IMR-90 (cell line): ENCODE measurements around the gene SKAP1. TPM values are rescaled to one million over a fixed set of nuclear protein-coding genes. Genes with fewer than 3 reads are reported as not detected.

Experiments used
- ATAC-seq: fragments of 200-7000 bp; cut with Tn5 transposase; 2 replicates; pipeline ENCODE4 v1.9.1; 2020; ENCODE audit warnings: low read depth, mild to moderate bottlenecking, moderate library complexity
- BruUV-seq: library from RNA; stranded (reverse); fragments of 400-500 nt; replicated peaks from 2 replicates; lab custom pipeline; 2021; lab: Mats Ljungman, UMichigan
- CTCF ChIA-PET: fragments of 300-600 bp; formaldehyde crosslinking; extraction: SDS; loops from one replicate; lab custom pipeline; 2021; ENCODE audit warnings: antibody characterized with exemption; lab: Yijun Ruan, JAX
- POLR2A ChIA-PET: fragments of 300-600 bp; sonication (Branson Sonifier 250); formaldehyde crosslinking; loops from one replicate; lab custom pipeline; 2022; ENCODE audit warnings: antibody characterized with exemption; ENCODE audit not compliant: unreplicated experiment; lab: Charles Lee
- DNase-seq: peaks from one replicate; pipeline ENCODE4 v3.0.0; 2013
- H2AFZ ChIP-seq: replicated peaks from 2 replicates; pipeline ENCODE3; 2013; ENCODE audit warnings: low read length, mild to moderate bottlenecking; ENCODE audit not compliant: poor library complexity
- H2AK5ac ChIP-seq: 2 replicates; pipeline ENCODE4 v1.6.1; 2013; ENCODE audit warnings: low read depth, low read length, inconsistent platforms
- H2AK9ac ChIP-seq: replicated peaks from 2 replicates; pipeline ENCODE3; 2013; ENCODE audit warnings: mild to moderate bottlenecking, low read depth, low read length, moderate library complexity; ENCODE audit not compliant: poor library complexity
- H2BK120ac ChIP-seq: 2 replicates; pipeline ENCODE4 v1.6.1; 2013; ENCODE audit warnings: low read depth, low read length, inconsistent platforms
- H2BK15ac ChIP-seq: 3 replicates; pipeline ENCODE4 v1.6.1; 2013; ENCODE audit warnings: low read depth, low read length, inconsistent platforms
- H2BK20ac ChIP-seq: 2 replicates; pipeline ENCODE4 v1.6.1; 2013; ENCODE audit warnings: low read depth, mild to moderate bottlenecking, inconsistent platforms, low read length, moderate library complexity
- H2BK5ac ChIP-seq: 2 replicates; pipeline ENCODE4 v1.6.1; 2013; ENCODE audit warnings: mild to moderate bottlenecking, low read depth, low read length, inconsistent platforms; ENCODE audit not compliant: poor library complexity, severe bottlenecking
- H3K14ac ChIP-seq: replicated peaks from 2 replicates; pipeline ENCODE4 v1.6.1; 2013; ENCODE audit warnings: low read depth, low read length, inconsistent platforms
- H3K18ac ChIP-seq: 2 replicates; pipeline ENCODE4 v1.6.1; 2013; ENCODE audit warnings: low read depth, low read length, control low read depth
- H3K23ac ChIP-seq: 2 replicates; pipeline ENCODE4 v1.6.1; 2013; ENCODE audit warnings: low read depth, low read length, inconsistent platforms
- H3K27ac ChIP-seq: 2 replicates; pipeline ENCODE4 v1.5.1; 2013; ENCODE audit warnings: mild to moderate bottlenecking, control low read depth, low read length; ENCODE audit not compliant: insufficient read depth
- H3K27me3 ChIP-seq: 2 replicates; pipeline ENCODE4 v1.6.1; 2013; ENCODE audit warnings: low read length; ENCODE audit not compliant: control insufficient read depth, insufficient read depth
- H3K36me3 ChIP-seq: 2 replicates; pipeline ENCODE4 v1.6.1; 2013; ENCODE audit warnings: low read length, mixed read lengths; ENCODE audit not compliant: control insufficient read depth, insufficient read depth
- H3K4ac ChIP-seq: 2 replicates; pipeline ENCODE4 v1.6.1; 2013; ENCODE audit warnings: low read depth, low read length, inconsistent platforms
- H3K4me1 ChIP-seq: 2 replicates; pipeline ENCODE4 v1.6.1; 2013; ENCODE audit warnings: low read length, mixed read lengths; ENCODE audit not compliant: control insufficient read depth, insufficient read depth
- H3K4me2 ChIP-seq: 2 replicates; pipeline ENCODE4 v1.6.1; 2013; ENCODE audit warnings: low read depth, mild to moderate bottlenecking, control low read depth, low read length, moderate library complexity
- H3K4me3 ChIP-seq: 2 replicates; pipeline ENCODE4 v1.5.1; 2013; ENCODE audit warnings: low read depth, mild to moderate bottlenecking, control low read depth, low read length, moderate library complexity; ENCODE audit not compliant: insufficient read depth
- H3K56ac ChIP-seq: 2 replicates; pipeline ENCODE4 v1.6.1; 2013; ENCODE audit warnings: low read length, inconsistent platforms; ENCODE audit not compliant: insufficient read depth; ENCODE audit errors: extremely low read depth
- H3K79me1 ChIP-seq, 2 experiments: 2 replicates each; pipeline ENCODE4 v1.6.1; 2013; ENCODE audit warnings: low read length in 2 of 2, inconsistent platforms in 1 of 2, low read depth in 1 of 2
- H3K9ac ChIP-seq: 2 replicates; pipeline ENCODE4 v1.6.1; 2013; ENCODE audit warnings: low read depth, low read length, control low read depth
- H3K9me1 ChIP-seq: 2 replicates; pipeline ENCODE4 v1.6.1; 2013; ENCODE audit warnings: low read length, inconsistent platforms; ENCODE audit not compliant: insufficient read depth
- H3K9me3 ChIP-seq: 2 replicates; pipeline ENCODE4 v1.6.1; 2013; ENCODE audit warnings: low read length; ENCODE audit not compliant: control insufficient read depth, insufficient read depth
- H4K20me1 ChIP-seq: 2 replicates; pipeline ENCODE4 v1.6.1; 2013; ENCODE audit warnings: low read length, inconsistent platforms; ENCODE audit not compliant: insufficient read depth
- H4K5ac ChIP-seq: 2 replicates; pipeline ENCODE4 v1.6.1; 2013; ENCODE audit warnings: mild to moderate bottlenecking, low read depth, low read length, control low read depth
- H4K8ac ChIP-seq, 2 experiments: 2 replicates each; pipeline ENCODE4 v1.6.1; 2013; ENCODE audit warnings: low read depth in 2 of 2, low read length in 2 of 2, control low read depth in 1 of 2, inconsistent platforms in 1 of 2
- H4K91ac ChIP-seq: 2 replicates; pipeline ENCODE4 v1.6.1; 2013; ENCODE audit warnings: low read depth, low read length, inconsistent platforms; ENCODE audit not compliant: insufficient read depth
- BHLHE40 ChIP-seq: fragments of 150-350 bp; IDR thresholded peaks from 2 replicates; pipeline ENCODE4 v1.6.1; 2016; ENCODE audit warnings: mild to moderate bottlenecking, low read depth, low read length
- CEBPB ChIP-seq: IDR thresholded peaks from 2 replicates; pipeline ENCODE4 v1.6.1; 2012; ENCODE audit warnings: low read depth, low read length, improper control_type of control experiment
- CHD1 ChIP-seq: IDR thresholded peaks from 2 replicates; pipeline ENCODE4 v1.6.1; 2012; ENCODE audit warnings: low read depth, low read length, improper control_type of control experiment
- FOS ChIP-seq: fragments of 150-350 bp; IDR thresholded peaks from 2 replicates; pipeline ENCODE4 v1.6.1; 2016; ENCODE audit warnings: low read depth, low read length
- MAFK ChIP-seq: IDR thresholded peaks from 2 replicates; pipeline ENCODE4 v1.6.1; 2012; ENCODE audit warnings: low read depth, low read length, improper control_type of control experiment
- MAZ ChIP-seq: IDR thresholded peaks from 2 replicates; pipeline ENCODE4 v1.6.1; 2012; ENCODE audit warnings: low read depth, mild to moderate bottlenecking, low read length, improper control_type of control experiment, moderate library complexity, borderline replicate concordance
- MXI1 ChIP-seq: IDR thresholded peaks from 2 replicates; pipeline ENCODE4 v1.6.1; 2012; ENCODE audit warnings: low read depth, mild to moderate bottlenecking, low read length, moderate library complexity, borderline replicate concordance
- NFE2L2 ChIP-seq: fragments of 150-350 bp; IDR thresholded peaks from 2 replicates; pipeline ENCODE4 v1.6.1; 2016; ENCODE audit warnings: low read depth, mild to moderate bottlenecking, low read length
- POLR2A ChIP-seq: IDR thresholded peaks from 2 replicates; pipeline ENCODE4 v1.6.1; 2012; ENCODE audit warnings: mild to moderate bottlenecking, low read depth, low read length
- RAD21 ChIP-seq: IDR thresholded peaks from 2 replicates; pipeline ENCODE4 v1.6.1; 2012; ENCODE audit warnings: low read length, improper control_type of control experiment
- RCOR1 ChIP-seq: IDR thresholded peaks from 2 replicates; pipeline ENCODE4 v1.6.1; 2012; ENCODE audit warnings: mild to moderate bottlenecking, low read length, improper control_type of control experiment; ENCODE audit not compliant: insufficient replicate concordance
- RFX5 ChIP-seq: IDR thresholded peaks from 2 replicates; pipeline ENCODE4 v1.8.0; 2012; ENCODE audit warnings: low read depth, mild to moderate bottlenecking, low read length, moderate library complexity
- SMC3 ChIP-seq: fragments of 150-350 bp; IDR thresholded peaks from 2 replicates; pipeline ENCODE4 v1.6.1; 2016; ENCODE audit warnings: low read depth, mild to moderate bottlenecking, antibody characterized with exemption, low read length, moderate library complexity
- dilution Hi-C: fragments of 300-500 bp; cut with HindIII; formaldehyde crosslinking; loops from one replicate; pipeline ENCODE4 v1.14.3; 2018; ENCODE audit warnings: low sequenced_read_pairs; ENCODE audit not compliant: unreplicated experiment
- in situ Hi-C: fragments of 300-500 bp; cut with MboI; formaldehyde crosslinking; loops from 3 replicates; pipeline ENCODE4 v1.14.3; 2019; ENCODE audit warnings: low sequenced_read_pairs, inconsistent platforms, mixed read lengths
- intact Hi-C: fragments of 100-400 bp; cut with micrococcal nuclease; formaldehyde crosslinking; loops from 2 replicates; pipeline ENCODE4 v1.10.0; 2022
- polyA plus RNA-seq, 3 experiments: library from polyadenylated mRNA; depleted of rRNA; stranded (reverse); fragments of >200 nt; gene quantifications; 2 replicates each; pipeline ENCODE4 v1.2.3, GENCODE V29; 2012; ENCODE audit warnings: low replicate concordance in 1 of 3
- total RNA-seq: library from RNA; depleted of rRNA; stranded (reverse); fragments of >200 nt; gene quantifications from 2 replicates; pipeline ENCODE4 v1.2.3, GENCODE V29; 2012
- TF ChIP-seq, protein P1 (sequence below): fragments of 150-350 bp; IDR thresholded peaks from 2 replicates; pipeline ENCODE4 v1.6.1; 2016; ENCODE audit warnings: low read depth, mild to moderate bottlenecking, low read length, moderate library complexity, borderline replicate concordance
- TF ChIP-seq, protein P2 (sequence below): conservative IDR thresholded peaks from 2 replicates; pipeline ENCODE4 v1.5.1; 2012; ENCODE audit warnings: mild to moderate bottlenecking, low read depth, low read length, improper control_type of control experiment
- TF ChIP-seq, protein P3 (sequence below): fragments of 150-350 bp; IDR thresholded peaks from 2 replicates; pipeline ENCODE4 v1.6.1; 2017; ENCODE audit warnings: mild to moderate bottlenecking, antibody characterized with exemption, low read length, low read depth

SKAP1 gene
- total and polyA plus RNA-seq, 2 of the 4 experiments (the other 2 are of a cell fraction): not detected

DNA sequence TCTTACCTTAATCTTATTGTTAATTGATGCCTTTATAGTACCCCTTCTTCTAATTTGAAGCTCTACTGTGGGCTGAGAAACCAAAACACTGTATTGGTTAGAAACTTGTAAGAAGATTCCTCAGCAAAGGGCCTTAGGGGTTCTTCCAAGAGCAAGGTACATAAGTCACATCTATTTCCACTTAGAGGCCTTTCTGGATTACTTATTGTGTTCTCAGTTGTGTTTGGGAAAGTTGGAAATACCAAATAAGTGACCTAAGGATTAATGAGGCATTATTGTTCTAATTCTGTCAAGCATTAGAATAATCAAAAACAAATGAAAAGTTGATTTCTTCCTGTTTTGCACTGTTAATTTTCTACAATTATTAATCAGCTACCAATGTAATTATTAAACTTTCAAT, 85.8 kb downstream of the SKAP1 start:
- in situ Hi-C loops: no loop called here

More for the DNA sequence above, 85.8 kb downstream of the SKAP1 start:
- Histone ChIP-seq H3K14ac (no peak overlapping the region), H3K9me3 (peaks cover 6% of the 10 kb centered on the region; the same call in 1 of the 2 replicates), H3K27me3 (peaks cover 38% of the 10 kb centered on the region), H4K5ac (no peak overlapping the region), H2AK9ac (no peak overlapping the region), H3K4me2 (no peak overlapping the region), H4K20me1 (no peaks in the 10 kb centered on the region), H3K4me3 (no peak overlapping the region), H2BK120ac (no peak overlapping the region), H3K4me1 (no peaks in the 10 kb centered on the region), H3K9ac (no peak overlapping the region), H3K9me1 (no peaks in the 10 kb centered on the region), H3K23ac (no peak overlapping the region), H3K18ac (no peak overlapping the region), H2BK5ac (no peak overlapping the region), H2AK5ac (no peak overlapping the region), H3K79me1 (no peaks in the 10 kb centered on the region), H3K36me3 (no peaks in the 10 kb centered on the region), H3K27ac (no peak overlapping the region), H2BK15ac (no peak overlapping the region), H2AFZ (no peak overlapping the region), H3K4ac (no peak overlapping the region), H4K91ac (no peak overlapping the region), H3K56ac (no peak overlapping the region), H4K8ac (no peak overlapping the region), H2BK20ac (no peak overlapping the region)
- dilution Hi-C loops: no loop called here
- BruUV-seq: no TSS peak
- POLR2A ChIA-PET: no interaction called here
- DNase-seq: no peak
- intact Hi-C loops: no loop called here
- no peak for ATAC-seq
- TF ChIP-seq MAFK: no peak
- TF ChIP-seq FOS: no peak
- no peak for TF ChIP-seq RAD21
- no peak for TF ChIP-seq POLR2A
- TF ChIP-seq, protein P1, sequence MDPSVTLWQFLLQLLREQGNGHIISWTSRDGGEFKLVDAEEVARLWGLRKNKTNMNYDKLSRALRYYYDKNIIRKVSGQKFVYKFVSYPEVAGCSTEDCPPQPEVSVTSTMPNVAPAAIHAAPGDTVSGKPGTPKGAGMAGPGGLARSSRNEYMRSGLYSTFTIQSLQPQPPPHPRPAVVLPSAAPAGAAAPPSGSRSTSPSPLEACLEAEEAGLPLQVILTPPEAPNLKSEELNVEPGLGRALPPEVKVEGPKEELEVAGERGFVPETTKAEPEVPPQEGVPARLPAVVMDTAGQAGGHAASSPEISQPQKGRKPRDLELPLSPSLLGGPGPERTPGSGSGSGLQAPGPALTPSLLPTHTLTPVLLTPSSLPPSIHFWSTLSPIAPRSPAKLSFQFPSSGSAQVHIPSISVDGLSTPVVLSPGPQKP: no peak
- TF ChIP-seq, protein P2, sequence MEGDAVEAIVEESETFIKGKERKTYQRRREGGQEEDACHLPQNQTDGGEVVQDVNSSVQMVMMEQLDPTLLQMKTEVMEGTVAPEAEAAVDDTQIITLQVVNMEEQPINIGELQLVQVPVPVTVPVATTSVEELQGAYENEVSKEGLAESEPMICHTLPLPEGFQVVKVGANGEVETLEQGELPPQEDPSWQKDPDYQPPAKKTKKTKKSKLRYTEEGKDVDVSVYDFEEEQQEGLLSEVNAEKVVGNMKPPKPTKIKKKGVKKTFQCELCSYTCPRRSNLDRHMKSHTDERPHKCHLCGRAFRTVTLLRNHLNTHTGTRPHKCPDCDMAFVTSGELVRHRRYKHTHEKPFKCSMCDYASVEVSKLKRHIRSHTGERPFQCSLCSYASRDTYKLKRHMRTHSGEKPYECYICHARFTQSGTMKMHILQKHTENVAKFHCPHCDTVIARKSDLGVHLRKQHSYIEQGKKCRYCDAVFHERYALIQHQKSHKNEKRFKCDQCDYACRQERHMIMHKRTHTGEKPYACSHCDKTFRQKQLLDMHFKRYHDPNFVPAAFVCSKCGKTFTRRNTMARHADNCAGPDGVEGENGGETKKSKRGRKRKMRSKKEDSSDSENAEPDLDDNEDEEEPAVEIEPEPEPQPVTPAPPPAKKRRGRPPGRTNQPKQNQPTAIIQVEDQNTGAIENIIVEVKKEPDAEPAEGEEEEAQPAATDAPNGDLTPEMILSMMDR: no peak
- no peak for TF ChIP-seq RCOR1
- no peak for TF ChIP-seq NFE2L2
- no peak for TF ChIP-seq SMC3
- TF ChIP-seq RFX5: no peak
- TF ChIP-seq BHLHE40: no peak
- no peak for TF ChIP-seq MXI1
- TF ChIP-seq MAZ: no peak
- no peak for TF ChIP-seq CEBPB
- TF ChIP-seq, protein P3, sequence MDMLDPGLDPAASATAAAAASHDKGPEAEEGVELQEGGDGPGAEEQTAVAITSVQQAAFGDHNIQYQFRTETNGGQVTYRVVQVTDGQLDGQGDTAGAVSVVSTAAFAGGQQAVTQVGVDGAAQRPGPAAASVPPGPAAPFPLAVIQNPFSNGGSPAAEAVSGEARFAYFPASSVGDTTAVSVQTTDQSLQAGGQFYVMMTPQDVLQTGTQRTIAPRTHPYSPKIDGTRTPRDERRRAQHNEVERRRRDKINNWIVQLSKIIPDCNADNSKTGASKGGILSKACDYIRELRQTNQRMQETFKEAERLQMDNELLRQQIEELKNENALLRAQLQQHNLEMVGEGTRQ: no peak
- no peak for TF ChIP-seq CHD1
- CTCF ChIA-PET: no interaction called here
